HepG2 (cell line): ENCODE results near the gene HDAC10. TPM values are rescaled to one million over a fixed set of nuclear protein-coding genes. Genes with fewer than 3 reads are reported as not detected.
A peak's percentile ranks its signal among the peaks of the same experiment; 100 is the strongest.

Experiments
- ATAC-seq: fragments of 200-7000 bp; cut with Tn5 transposase; 3 replicates; pipeline ENCODE4 v1.9.1; 2020; ENCODE audit warnings: mild to moderate bottlenecking, moderate library complexity
- BruUV-seq: library from RNA; stranded (reverse); fragments of 400-500 nt; replicated peaks from 2 replicates; lab custom pipeline; 2021; lab: Mats Ljungman, UMichigan
- CTCF ChIA-PET: fragments of 300-600 bp; formaldehyde crosslinking; extraction: SDS; loops from one replicate; lab custom pipeline; 2021; ENCODE audit warnings: low total read pairs, inconsistent platforms, low intra/inter-chr PET ratio; lab: Yijun Ruan, JAX
- POLR2A ChIA-PET: fragments of 350-600 bp; sonication (Branson Sonifier 250); formaldehyde crosslinking; loops from one replicate; lab custom pipeline; 2020; ENCODE audit warnings: antibody characterized with exemption, inconsistent platforms; lab: Yijun Ruan, JAX
- DNase-seq: peaks from one replicate; pipeline ENCODE4 v3.0.0-alpha.2; 2015; ENCODE audit warnings: low spot score
- FAIRE-seq: peaks from 3 replicates; lab custom pipeline; 2011; peaks lifted over from hg19 to GRCh38; lab: Jason Lieb, UNC
- H2AFZ ChIP-seq: one replicate; pipeline ENCODE4 v1.6.1; 2011; ENCODE audit warnings: low read length, inconsistent platforms
- H3K27ac ChIP-seq: fragments of 300-600 bp; 3 replicates; pipeline ENCODE4 v1.8.0; 2011; ENCODE audit warnings: mixed run types, mild to moderate bottlenecking, mixed read lengths, low read length, inconsistent platforms; ENCODE audit not compliant: insufficient read depth; ENCODE audit errors: extremely low read length
- H3K27me3 ChIP-seq, 2 experiments: fragments of 200-600 bp in 1 of 2; 2 replicates in 1 of 2; 3 replicates in 1 of 2; pipeline versions ENCODE4 v1.6.0 to v1.8.0; 2011; ENCODE audit warnings: low read length in 2 of 2, mild to moderate bottlenecking in 2 of 2, moderate library complexity in 2 of 2, inconsistent platforms in 1 of 2; ENCODE audit not compliant: insufficient read depth in 2 of 2, control insufficient read depth in 1 of 2
- H3K36me3 ChIP-seq, 2 experiments: fragments of 200-600 bp in 1 of 2; replicated peaks in 1 of 2; 2 replicates in 1 of 2; 3 replicates in 1 of 2; pipeline versions ENCODE4 v1.5.1 to v1.8.0; 2011; ENCODE audit warnings: low read length in 2 of 2, inconsistent platforms in 1 of 2; ENCODE audit not compliant: insufficient read depth in 2 of 2, control insufficient read depth in 1 of 2
- H3K4me1 ChIP-seq: 2 replicates; pipeline ENCODE4 v1.5.1; 2012; ENCODE audit warnings: low read length, inconsistent platforms; ENCODE audit not compliant: insufficient read depth
- H3K4me2 ChIP-seq: 2 replicates; pipeline ENCODE4 v1.6.0; 2011; ENCODE audit warnings: low read depth, low read length, inconsistent platforms
- H3K4me3 ChIP-seq, 3 experiments: fragments of 200-600 bp in 1 of 3; sonication (generic), shearing (Covaris generic) in 1 of 3; replicated peaks in 1 of 3; 2 replicates each; pipeline ENCODE4 v1.5.1; 2011 to 2016; ENCODE audit warnings: low read length in 3 of 3, inconsistent platforms in 2 of 3, low read depth in 2 of 3, mild to moderate bottlenecking in 2 of 3, control low read depth in 1 of 3, mixed read lengths in 1 of 3; ENCODE audit not compliant: insufficient read depth in 1 of 3
- H3K79me2 ChIP-seq: one replicate; pipeline ENCODE4 v1.6.1; 2011; ENCODE audit warnings: low read length, inconsistent platforms; ENCODE audit not compliant: insufficient read depth
- H3K9ac ChIP-seq: 2 replicates; pipeline ENCODE4 v1.6.0; 2011; ENCODE audit warnings: mild to moderate bottlenecking, low read depth, low read length, inconsistent platforms; ENCODE audit not compliant: insufficient read depth
- H3K9me3 ChIP-seq: 2 replicates; pipeline ENCODE4 v1.5.1; 2012; ENCODE audit warnings: mild to moderate bottlenecking, low read length
- H4K20me1 ChIP-seq: 2 replicates; pipeline ENCODE4 v1.6.0; 2011; ENCODE audit warnings: inconsistent platforms, mild to moderate bottlenecking, low read length, moderate library complexity; ENCODE audit not compliant: insufficient read depth
- ADNP ChIP-seq: sonication (generic); formaldehyde crosslinking; IDR thresholded peaks from 2 replicates; pipeline ENCODE4 v1.4.0; 2020; ENCODE audit warnings: missing genetic modification reagents
- CEBPG ChIP-seq: IDR thresholded peaks from 2 replicates; pipeline ENCODE4 v1.6.1; 2016
- GFI1 ChIP-seq: sonication (generic); formaldehyde crosslinking; IDR thresholded peaks from 2 replicates; pipeline ENCODE4 v1.5.0; 2020; ENCODE audit warnings: missing genetic modification reagents, mild to moderate bottlenecking, borderline replicate concordance
- HDAC2 ChIP-seq: sonication (generic); formaldehyde crosslinking; IDR thresholded peaks from 2 replicates; pipeline ENCODE4 v1.4.0; 2020; ENCODE audit warnings: missing genetic modification reagents
- HES4 ChIP-seq: sonication (generic); formaldehyde crosslinking; IDR thresholded peaks from 2 replicates; pipeline ENCODE4 v1.9.0; 2021; ENCODE audit warnings: mild to moderate bottlenecking, missing genetic modification reagents, borderline replicate concordance
- HNRNPK ChIP-seq: fragments of 200-400 bp; formaldehyde crosslinking; IDR thresholded peaks from 2 replicates; pipeline ENCODE4 v1.6.1; 2018; ENCODE audit warnings: low read length, low read depth, moderate library complexity, mild to moderate bottlenecking; ENCODE audit not compliant: poor library complexity, severe bottlenecking
- IRX3 ChIP-seq: sonication (generic); formaldehyde crosslinking; IDR thresholded peaks from 2 replicates; pipeline ENCODE4 v1.8.1; 2023; ENCODE audit warnings: mild to moderate bottlenecking, low read depth, missing genetic modification reagents, borderline replicate concordance
- MEF2D ChIP-seq: sonication (generic); formaldehyde crosslinking; IDR thresholded peaks from 2 replicates; pipeline ENCODE4 v1.5.1; 2020; ENCODE audit warnings: mild to moderate bottlenecking, missing genetic modification reagents
- RXRA ChIP-seq: sonication (generic); formaldehyde crosslinking; IDR thresholded peaks from 2 replicates; pipeline ENCODE4 v1.5.1; 2020; ENCODE audit warnings: missing genetic modification reagents
- TEAD2 ChIP-seq: sonication (generic); formaldehyde crosslinking; IDR thresholded peaks from 2 replicates; pipeline ENCODE4 v1.9.0; 2021; ENCODE audit warnings: missing genetic modification reagents
- ZNF256 ChIP-seq: sonication (generic); formaldehyde crosslinking; conservative IDR thresholded peaks from 2 replicates; pipeline ENCODE4 v1.4.0; 2020; ENCODE audit warnings: missing genetic modification reagents
- ZNF274 ChIP-seq: sonication (generic); formaldehyde crosslinking; IDR thresholded peaks from 2 replicates; pipeline ENCODE4 v1.5.1; 2020; ENCODE audit warnings: mild to moderate bottlenecking, missing genetic modification reagents
- WGBS: methylation state at CpG from one replicate; pipeline ENCODE4 v1.1.6; 2017; ENCODE audit warnings: low lambda C conversion rate; 5-methylcytosine and 5-hydroxymethylcytosine counted together
- in situ Hi-C: cut with HindIII; loops from 2 replicates; pipeline ENCODE4 v1.10.0; 2017; ENCODE audit warnings: low pct_unique_long_range_greater_than_20kb; ENCODE audit not compliant: extremely low pct_ligation_motif_present
- intact Hi-C: fragments of 100-400 bp; cut with micrococcal nuclease; formaldehyde crosslinking; loops from one replicate; pipeline ENCODE4 v1.10.0; 2022; ENCODE audit not compliant: unreplicated experiment
- polyA plus RNA-seq, 8 experiments: library from polyadenylated mRNA; depleted of rRNA in 3 of 8; stranded (reverse) in 7 of 8; unstranded in 1 of 8; fragments of >200 nt; fragmentation: Illumina TruSeq in 4 of 8; extraction: Trizol in 4 of 8; gene quantifications; 2 replicates each; pipeline versions ENCODE4 v1.2.1 to v1.2.3, GENCODE V29; 2011 to 2016; ENCODE audit warnings: low read depth in 4 of 8, missing spikeins in 1 of 8, mixed read lengths in 1 of 8; ENCODE audit not compliant: insufficient read depth in 1 of 8
- total RNA-seq, 5 experiments: library from RNA; depleted of rRNA; stranded (reverse); fragments of >200 nt; fragmentation: Illumina TruSeq; extraction: Trizol; gene quantifications; 2 replicates each; pipeline ENCODE4 v1.2.3, GENCODE V29; 2016; ENCODE audit warnings: low read depth in 1 of 5
- TF ChIP-seq, protein P1 (sequence below): sonication (generic); formaldehyde crosslinking; IDR thresholded peaks from 2 replicates; pipeline ENCODE4 v1.4.0; 2020; ENCODE audit warnings: missing genetic modification reagents, borderline replicate concordance
- TF ChIP-seq, protein P2 (sequence below): sonication (generic); formaldehyde crosslinking; IDR thresholded peaks from 2 replicates; pipeline ENCODE4 v1.8.1; 2022; ENCODE audit warnings: low read depth, mild to moderate bottlenecking, missing genetic modification reagents
- TF ChIP-seq, protein P3 (sequence below): sonication (generic); formaldehyde crosslinking; IDR thresholded peaks from 2 replicates; pipeline ENCODE4 v1.4.0; 2020; ENCODE audit warnings: mild to moderate bottlenecking, missing genetic modification reagents

Gene HDAC10
- total and polyA plus RNA-seq, 2 of the 13 experiments (the other 11 are each of a cell fraction or from before 2014, with no cell fraction given), result 13.9 to 14.9 TPM

DNA sequence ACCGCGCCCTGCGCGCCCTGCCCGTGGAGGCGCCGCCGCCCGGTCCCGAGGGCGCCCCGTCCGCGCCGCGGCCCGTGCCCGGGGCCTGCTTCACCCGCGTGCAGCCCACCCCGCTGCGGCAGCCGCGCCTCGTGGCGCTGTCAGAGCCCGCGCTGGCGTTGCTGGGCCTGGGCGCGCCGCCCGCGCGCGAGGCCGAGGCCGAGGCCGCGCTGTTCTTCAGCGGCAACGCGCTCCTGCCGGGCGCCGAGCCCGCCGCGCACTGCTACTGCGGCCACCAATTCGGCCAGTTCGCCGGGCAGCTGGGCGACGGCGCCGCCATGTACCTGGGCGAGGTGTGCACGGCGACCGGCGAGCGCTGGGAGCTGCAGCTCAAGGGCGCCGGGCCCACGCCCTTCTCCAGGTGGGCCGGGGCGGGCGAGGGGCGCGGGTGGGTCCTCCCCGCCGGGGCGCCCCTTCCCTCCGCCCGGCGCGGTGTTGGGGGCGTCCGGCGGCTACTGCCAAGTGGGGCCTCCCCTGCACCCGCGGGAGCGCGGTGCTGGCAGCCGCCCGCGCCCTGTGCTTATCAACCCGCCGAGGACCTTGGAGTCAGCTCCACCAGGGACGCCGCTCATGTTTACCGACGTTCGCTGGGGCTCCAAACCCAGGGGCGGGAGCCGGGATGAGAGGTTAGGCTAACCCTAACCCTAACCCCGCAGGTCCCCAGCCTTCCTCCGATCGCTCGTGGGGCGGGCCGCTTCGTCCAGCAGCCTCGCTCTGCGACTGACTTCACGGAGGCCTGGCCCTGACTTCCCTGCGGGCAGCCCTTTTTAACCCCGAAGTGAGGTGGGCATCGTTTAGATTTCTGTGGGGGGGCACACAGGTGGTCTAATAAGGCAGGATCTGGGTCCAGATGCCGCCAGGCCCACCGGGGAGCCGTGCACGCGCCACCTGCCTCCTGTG, 49.6 kb downstream of the HDAC10 start:
- Histone ChIP-seq H3K9ac (peak overlapping the region; percentile 74), H4K20me1 (peaks cover 11% of the 10 kb centered on the region), H2AFZ (no peak overlapping the region), H3K79me2 (peaks cover 14% of the 10 kb centered on the region), H3K4me3 (peak overlapping the region; percentile 70 to 91 (median 88)), H3K27ac (peak overlapping the region; percentile 73), H3K4me2 (peak overlapping the region; percentile 99), H3K36me3 (peaks cover 7 to 9% of the 10 kb centered on the region in 2 experiments; a peak in 4 of 5 replicates), H3K9me3 (no peaks in the 10 kb centered on the region), H3K4me1 (peaks cover 44% of the 10 kb centered on the region), H3K27me3 (no peaks in the 10 kb centered on the region)
- ATAC-seq (peak; percentile 47), DNase-seq (peak; percentile 23), FAIRE-seq (no peak)
- 1% methylated on average over 25 of the region's 115 CpGs for WGBS
- intact Hi-C loops (no loop called here), in situ Hi-C loops (no loop called here)
- ChIA-PET CTCF (no interaction called here), POLR2A (no interaction called here)
- no TSS peak for BruUV-seq
- TF ChIP-seq HNRNPK (no peak), RXRA (CRISPR knock-in tag) (0 out of 2 replicates have a peak, but pooled peaks have one; percentile 14), MEF2D (CRISPR knock-in tag) (no peak), HDAC2 (CRISPR knock-in tag) (peak; percentile 13; the same call in 1 of the 2 replicates), CEBPG (no peak), ADNP (CRISPR knock-in tag) (no peak), TEAD2 (CRISPR knock-in tag) (no peak), ZNF274 (0 out of 2 replicates have a peak, but pooled peaks have one; percentile 27), GFI1 (no peak), IRX3 (CRISPR knock-in tag) (0 out of 2 replicates have a peak, but pooled peaks have one; percentile 61), ZNF256 (no peak), HES4 (CRISPR knock-in tag) (peak; percentile 31; the same call in 1 of the 2 replicates)
- TF ChIP-seq, protein P1, sequence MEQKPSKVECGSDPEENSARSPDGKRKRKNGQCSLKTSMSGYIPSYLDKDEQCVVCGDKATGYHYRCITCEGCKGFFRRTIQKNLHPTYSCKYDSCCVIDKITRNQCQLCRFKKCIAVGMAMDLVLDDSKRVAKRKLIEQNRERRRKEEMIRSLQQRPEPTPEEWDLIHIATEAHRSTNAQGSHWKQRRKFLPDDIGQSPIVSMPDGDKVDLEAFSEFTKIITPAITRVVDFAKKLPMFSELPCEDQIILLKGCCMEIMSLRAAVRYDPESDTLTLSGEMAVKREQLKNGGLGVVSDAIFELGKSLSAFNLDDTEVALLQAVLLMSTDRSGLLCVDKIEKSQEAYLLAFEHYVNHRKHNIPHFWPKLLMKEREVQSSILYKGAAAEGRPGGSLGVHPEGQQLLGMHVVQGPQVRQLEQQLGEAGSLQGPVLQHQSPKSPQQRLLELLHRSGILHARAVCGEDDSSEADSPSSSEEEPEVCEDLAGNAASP, result no peak
- TF ChIP-seq, protein P2, sequence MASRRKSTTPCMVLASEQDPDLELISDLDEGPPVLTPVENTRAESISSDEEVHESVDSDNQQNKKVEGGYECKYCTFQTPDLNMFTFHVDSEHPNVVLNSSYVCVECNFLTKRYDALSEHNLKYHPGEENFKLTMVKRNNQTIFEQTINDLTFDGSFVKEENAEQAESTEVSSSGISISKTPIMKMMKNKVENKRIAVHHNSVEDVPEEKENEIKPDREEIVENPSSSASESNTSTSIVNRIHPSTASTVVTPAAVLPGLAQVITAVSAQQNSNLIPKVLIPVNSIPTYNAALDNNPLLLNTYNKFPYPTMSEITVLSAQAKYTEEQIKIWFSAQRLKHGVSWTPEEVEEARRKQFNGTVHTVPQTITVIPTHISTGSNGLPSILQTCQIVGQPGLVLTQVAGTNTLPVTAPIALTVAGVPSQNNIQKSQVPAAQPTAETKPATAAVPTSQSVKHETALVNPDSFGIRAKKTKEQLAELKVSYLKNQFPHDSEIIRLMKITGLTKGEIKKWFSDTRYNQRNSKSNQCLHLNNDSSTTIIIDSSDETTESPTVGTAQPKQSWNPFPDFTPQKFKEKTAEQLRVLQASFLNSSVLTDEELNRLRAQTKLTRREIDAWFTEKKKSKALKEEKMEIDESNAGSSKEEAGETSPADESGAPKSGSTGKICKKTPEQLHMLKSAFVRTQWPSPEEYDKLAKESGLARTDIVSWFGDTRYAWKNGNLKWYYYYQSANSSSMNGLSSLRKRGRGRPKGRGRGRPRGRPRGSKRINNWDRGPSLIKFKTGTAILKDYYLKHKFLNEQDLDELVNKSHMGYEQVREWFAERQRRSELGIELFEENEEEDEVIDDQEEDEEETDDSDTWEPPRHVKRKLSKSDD (CRISPR knock-in tag), result 0 out of 2 replicates have a peak, but pooled peaks have one; percentile 13
- TF ChIP-seq, protein P3, sequence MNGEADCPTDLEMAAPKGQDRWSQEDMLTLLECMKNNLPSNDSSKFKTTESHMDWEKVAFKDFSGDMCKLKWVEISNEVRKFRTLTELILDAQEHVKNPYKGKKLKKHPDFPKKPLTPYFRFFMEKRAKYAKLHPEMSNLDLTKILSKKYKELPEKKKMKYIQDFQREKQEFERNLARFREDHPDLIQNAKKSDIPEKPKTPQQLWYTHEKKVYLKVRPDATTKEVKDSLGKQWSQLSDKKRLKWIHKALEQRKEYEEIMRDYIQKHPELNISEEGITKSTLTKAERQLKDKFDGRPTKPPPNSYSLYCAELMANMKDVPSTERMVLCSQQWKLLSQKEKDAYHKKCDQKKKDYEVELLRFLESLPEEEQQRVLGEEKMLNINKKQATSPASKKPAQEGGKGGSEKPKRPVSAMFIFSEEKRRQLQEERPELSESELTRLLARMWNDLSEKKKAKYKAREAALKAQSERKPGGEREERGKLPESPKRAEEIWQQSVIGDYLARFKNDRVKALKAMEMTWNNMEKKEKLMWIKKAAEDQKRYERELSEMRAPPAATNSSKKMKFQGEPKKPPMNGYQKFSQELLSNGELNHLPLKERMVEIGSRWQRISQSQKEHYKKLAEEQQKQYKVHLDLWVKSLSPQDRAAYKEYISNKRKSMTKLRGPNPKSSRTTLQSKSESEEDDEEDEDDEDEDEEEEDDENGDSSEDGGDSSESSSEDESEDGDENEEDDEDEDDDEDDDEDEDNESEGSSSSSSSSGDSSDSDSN, result peak; percentile 63; the same call in 1 of the 2 replicates
